Vagina (tissue), 2 donors: ENCODE data around the gene VSIG8. TPM values are rescaled to one million over a fixed set of nuclear protein-coding genes. Genes with fewer than 3 reads are reported as not detected.

Experiments
- DNase-seq, 2 donors: peaks; one replicate each; pipeline ENCODE4 v3.0.0-alpha.2; 2017; ENCODE audit errors: extremely low spot score in 2 of 2
- H3K27ac ChIP-seq: fragments of 200-600 bp; sonication (generic); one replicate; pipeline ENCODE4 v1.5.1; 2019
- H3K27me3 ChIP-seq: fragments of 200-600 bp; sonication (generic); one replicate; pipeline ENCODE4 v1.5.1; 2019
- H3K36me3 ChIP-seq, 2 donors: fragments of 200-600 bp; sonication (generic); one replicate each; pipeline ENCODE4 v1.5.1; 2017 to 2019
- H3K4me1 ChIP-seq: fragments of 200-600 bp; sonication (generic); one replicate; pipeline ENCODE4 v1.5.1; 2019
- H3K4me3 ChIP-seq, 2 donors: fragments of 200-600 bp; sonication (generic); 1 replicate in 1 of 2; 2 replicates in 1 of 2; pipeline ENCODE4 v1.5.1; 2016 to 2019
- H3K9me3 ChIP-seq: fragments of 200-600 bp; sonication (generic); one replicate; pipeline ENCODE4 v1.5.1; 2019
- CTCF ChIP-seq, 3 experiments: fragments of 450-650 bp in 2 of 3; fragments of 200-600 bp in 1 of 3; sonication (generic) in 1 of 3; IDR thresholded peaks; one replicate each; pipeline ENCODE4 v1.5.1; 2017 to 2019; ENCODE audit warnings: antibody characterized with exemption in 3 of 3, mild to moderate bottlenecking in 2 of 3, moderate library complexity in 2 of 3
- POLR2A ChIP-seq, 2 donors: fragments of 450-650 bp; IDR thresholded peaks; one replicate each; pipeline ENCODE4 v1.6.1; 2017; ENCODE audit warnings: antibody characterized with exemption in 2 of 2, mild to moderate bottlenecking in 2 of 2, moderate library complexity in 2 of 2
- POLR2AphosphoS5 ChIP-seq, 2 donors: sonication (generic); formaldehyde crosslinking; IDR thresholded peaks; one replicate each; pipeline ENCODE4 v1.9.0; 2017; ENCODE audit warnings: antibody characterized with exemption in 2 of 2, mild to moderate bottlenecking in 2 of 2, low read depth in 1 of 2; ENCODE audit not compliant: insufficient read depth in 1 of 2
- intact Hi-C: fragments of 100-400 bp; cut with DNase I; formaldehyde crosslinking; loops from one replicate; pipeline ENCODE4 v1.15.1; 2023
- total RNA-seq: library from RNA; depleted of rRNA; stranded (reverse); fragments of >200 nt; gene quantifications from one replicate; pipeline ENCODE4 v1.2.3, GENCODE V29; 2016

VSIG8 gene
- total RNA-seq, 1 donor from 2014 or later, result not detected

- no peak for TF ChIP-seq POLR2AphosphoS5 (IDR thresholded peaks at IDR 0.05; ENCODE audit: insufficient read depth in 1 of 2, low read depth in 1 of 2)
- TF ChIP-seq POLR2A (IDR thresholded peaks at IDR 0.05), result no peak
- no peak for TF ChIP-seq CTCF (IDR thresholded peaks at IDR 0.05)
- H3K36me3 ChIP-seq, result no peaks in the 10 kb centered on the region
- no peak overlapping the region for H3K4me3 ChIP-seq
- no peak for DNase-seq
- H3K4me1 ChIP-seq, result peaks cover 16% of the 10 kb centered on the region
- H3K9me3 ChIP-seq, result no peaks in the 10 kb centered on the region
- no peaks in the 10 kb centered on the region for H3K27me3 ChIP-seq
- intact Hi-C loops, result no loop called here
- no peak overlapping the region for H3K27ac ChIP-seq
Observed at GRCh38 chr1:159883134-159883533, 20.7 kb upstream of the VSIG8 start.

- H3K27me3 ChIP-seq, result no peaks in the 10 kb centered on the region
- intact Hi-C loops, result no loop called here
- H3K9me3 ChIP-seq, result no peaks in the 10 kb centered on the region
- no peak for TF ChIP-seq POLR2A (IDR thresholded peaks at IDR 0.05)
- no peak for TF ChIP-seq POLR2AphosphoS5 (IDR thresholded peaks at IDR 0.05; ENCODE audit: insufficient read depth in 1 of 2, low read depth in 1 of 2)
- TF ChIP-seq CTCF (IDR thresholded peaks at IDR 0.05), result no peak
- H3K4me3 ChIP-seq, result no peak overlapping the region
- DNase-seq, result no peak
- H3K4me1 ChIP-seq, result peaks cover 16% of the 10 kb centered on the region
- no peak overlapping the region for H3K27ac ChIP-seq
- no peaks in the 10 kb centered on the region for H3K36me3 ChIP-seq
Observed at GRCh38 chr1:159882527-159882862, 20.0 kb upstream of the VSIG8 start.

GRCh38 chr1:159881622-159882526 lies 19.4 kb upstream of the VSIG8 start:
- H3K4me3 ChIP-seq, result no peak overlapping the region
- no peaks in the 10 kb centered on the region for H3K9me3 ChIP-seq
- TF ChIP-seq POLR2A (IDR thresholded peaks at IDR 0.05) (no peak), POLR2AphosphoS5 (IDR thresholded peaks at IDR 0.05; ENCODE audit: insufficient read depth in 1 of 2, low read depth in 1 of 2) (no peak), CTCF (IDR thresholded peaks at IDR 0.05) (no peak)
- no peak overlapping the region for H3K27ac ChIP-seq
- H3K4me1 ChIP-seq, result peaks cover 16% of the 10 kb centered on the region
- H3K36me3 ChIP-seq, result no peaks in the 10 kb centered on the region
- DNase-seq, result no peak
- intact Hi-C loops, result no loop called here
- no peaks in the 10 kb centered on the region for H3K27me3 ChIP-seq

- no peak for TF ChIP-seq CTCF (IDR thresholded peaks at IDR 0.05)
- TF ChIP-seq POLR2AphosphoS5 (IDR thresholded peaks at IDR 0.05; ENCODE audit: insufficient read depth in 1 of 2, low read depth in 1 of 2), result no peak
- TF ChIP-seq POLR2A (IDR thresholded peaks at IDR 0.05), result no peak
- no peaks in the 10 kb centered on the region for H3K27me3 ChIP-seq
- H3K27ac ChIP-seq, result no peak overlapping the region
- H3K9me3 ChIP-seq, result no peaks in the 10 kb centered on the region
- DNase-seq, result no peak
- peaks cover 16% of the 10 kb centered on the region for H3K4me1 ChIP-seq
- intact Hi-C loops, result no loop called here
- H3K36me3 ChIP-seq, result no peaks in the 10 kb centered on the region
- H3K4me3 ChIP-seq, result no peak overlapping the region
Observed at GRCh38 chr1:159880430-159880829, 18.0 kb upstream of the VSIG8 start.

- DNase-seq, result no peak
- Histone ChIP-seq H3K9me3 (no peaks in the 10 kb centered on the region), H3K4me3 (no peak overlapping the region), H3K4me1 (peaks cover 16% of the 10 kb centered on the region), H3K27me3 (no peaks in the 10 kb centered on the region), H3K27ac (no peak overlapping the region), H3K36me3 (no peaks in the 10 kb centered on the region)
- no peak for TF ChIP-seq CTCF (IDR thresholded peaks at IDR 0.05)
- TF ChIP-seq POLR2AphosphoS5 (IDR thresholded peaks at IDR 0.05; ENCODE audit: insufficient read depth in 1 of 2, low read depth in 1 of 2), result no peak
- TF ChIP-seq POLR2A (IDR thresholded peaks at IDR 0.05), result no peak
- intact Hi-C loops, result no loop called here
Observed at GRCh38 chr1:159879977-159880376, 17.5 kb upstream of the VSIG8 start.
